HG02973 (cell line): Measurements from ENCODE around the gene SERGEF.

Experiments
- ATAC-seq: cut with Tn5 transposase; IDR thresholded peaks from one replicate; pipeline ENCODE4 v1.9.1; 2021; ENCODE audit warnings: moderate library complexity; ENCODE audit not compliant: unreplicated experiment

SERGEF gene

DNA sequence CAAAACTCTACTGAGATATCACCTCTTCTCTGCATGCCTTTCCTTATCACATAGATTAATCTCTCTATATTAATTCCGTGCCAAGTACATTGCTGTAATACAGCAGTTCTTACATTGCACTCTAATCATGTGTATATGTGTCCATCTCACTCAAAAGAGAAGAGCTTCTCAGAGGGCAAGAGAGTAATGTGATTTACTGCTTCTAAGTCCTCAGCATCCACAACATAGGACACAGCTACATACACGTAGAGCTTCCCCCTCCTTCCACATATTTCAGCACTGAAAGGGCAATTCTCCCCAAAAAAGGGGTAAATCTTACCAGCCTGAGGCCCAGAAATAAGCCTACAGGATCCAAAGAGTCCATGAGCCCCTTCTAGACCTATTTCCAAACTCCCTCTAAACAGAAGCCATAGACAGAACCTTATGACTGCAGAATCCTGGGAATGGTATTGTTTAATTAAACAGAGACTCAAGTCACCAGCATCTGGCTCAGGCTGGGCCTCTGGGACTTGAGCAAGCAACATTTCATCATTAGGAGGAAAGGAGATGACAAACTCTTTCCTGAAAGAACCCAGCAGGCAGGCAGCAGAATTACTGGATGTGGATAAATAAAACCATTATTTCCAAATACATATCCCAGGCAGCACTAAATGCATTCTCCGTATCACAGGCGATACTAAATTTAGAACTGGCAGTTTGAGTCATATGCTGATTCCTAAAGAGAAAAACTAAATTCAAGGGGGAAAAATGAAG lies 191.0 kb downstream of the SERGEF start:
- no peak for ATAC-seq

DNA sequence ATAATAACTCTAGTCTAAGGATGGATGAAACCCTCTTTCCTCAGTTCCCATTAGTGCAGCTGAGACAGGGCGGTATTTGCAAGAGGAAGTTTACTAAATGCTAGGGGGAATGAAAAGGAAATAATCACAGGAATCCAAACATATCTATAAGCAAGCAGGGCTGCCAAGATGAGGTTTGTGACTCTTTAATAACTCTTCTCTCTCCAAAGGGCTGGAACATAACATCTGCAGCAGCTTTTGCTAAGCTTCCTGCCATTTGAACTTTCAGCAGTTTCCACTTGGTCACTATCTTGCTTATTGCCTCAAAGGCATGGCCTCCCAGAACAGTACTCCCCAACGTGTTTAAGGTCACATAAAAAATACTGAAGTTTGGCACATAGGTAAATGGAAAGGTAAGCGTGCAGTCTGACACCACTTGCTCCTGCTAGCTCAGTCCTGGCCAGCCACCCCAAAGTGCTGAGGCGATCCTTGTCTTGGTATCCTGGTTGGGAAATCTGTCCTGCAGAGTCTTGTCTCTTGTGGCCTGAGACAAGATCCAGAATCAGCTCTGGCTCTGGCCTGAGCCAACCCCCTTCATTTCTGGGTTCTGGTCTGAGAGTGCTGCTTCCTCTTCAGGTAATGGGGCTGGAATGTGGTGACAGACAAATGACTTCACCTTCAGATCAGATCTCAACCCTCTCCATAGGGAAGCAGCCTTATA lies 196.5 kb downstream of the SERGEF start:
- ATAC-seq = no peak

DNA sequence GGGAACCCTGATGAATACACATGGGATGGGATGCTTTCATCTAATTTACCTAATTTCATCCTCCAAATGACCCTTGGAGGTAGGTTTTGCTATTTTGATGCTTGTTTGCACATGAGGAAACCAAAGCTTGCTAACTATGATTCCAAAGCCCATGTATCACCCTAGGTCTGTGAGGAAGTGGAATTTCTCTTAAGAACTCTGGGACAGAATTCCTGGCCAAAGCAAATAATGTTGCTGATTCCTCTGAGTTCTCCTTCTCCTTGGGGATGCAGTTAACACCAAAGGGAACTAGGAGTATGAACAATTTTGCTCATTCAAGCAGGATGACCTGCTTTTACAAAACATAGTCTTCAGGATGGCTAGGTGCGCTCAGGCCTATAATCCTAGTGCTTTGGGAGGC lies 198.3 kb downstream of the SERGEF start:
- no peak for ATAC-seq

DNA sequence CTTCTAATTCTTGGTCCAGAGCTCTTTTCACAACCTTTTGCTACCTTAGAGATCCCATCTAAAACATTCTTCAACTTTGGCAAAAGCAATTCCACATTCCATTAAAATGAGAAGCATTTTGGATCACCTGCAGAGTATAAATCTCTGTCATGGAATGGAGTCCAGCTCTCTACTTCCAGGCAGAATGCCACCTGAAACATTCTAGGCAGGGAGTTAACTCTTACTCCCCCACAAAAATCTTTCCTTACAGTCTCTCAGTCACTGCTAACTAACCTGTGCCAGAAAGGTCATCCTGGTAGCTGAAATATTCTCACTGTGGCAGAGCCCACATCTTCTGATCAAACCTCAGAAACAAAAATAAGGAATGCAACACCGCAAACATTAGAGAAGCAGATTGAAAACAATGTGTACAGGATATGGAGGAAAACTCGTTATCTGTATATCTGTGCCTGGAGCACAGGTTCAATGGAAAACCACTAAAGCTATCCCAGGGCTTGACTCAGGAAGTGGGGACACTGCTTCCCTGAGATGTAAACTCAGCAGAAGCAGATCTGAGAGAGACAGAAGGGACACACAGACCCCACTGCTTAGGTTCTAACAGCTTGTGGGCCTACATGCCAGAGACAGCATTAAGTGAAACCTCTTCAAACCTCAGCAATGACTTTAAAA lies 199.3 kb downstream of the SERGEF start:
- no peak for ATAC-seq

DNA sequence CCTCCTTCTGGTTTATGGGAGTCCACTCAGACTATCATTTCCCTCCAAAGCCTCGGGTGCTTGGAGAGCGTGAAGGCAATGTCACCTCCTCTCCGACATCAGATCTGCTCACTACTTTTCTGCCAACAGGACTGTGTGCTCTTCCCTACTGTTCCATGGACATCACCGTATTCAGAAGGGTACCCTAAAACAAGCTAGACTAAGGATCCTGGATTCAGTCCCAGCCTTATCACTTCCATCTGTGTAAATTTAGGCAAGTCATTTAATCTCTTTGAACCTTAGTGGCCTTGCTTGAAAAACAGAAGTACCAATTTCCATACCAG lies 200.0 kb downstream of the SERGEF start:
- ATAC-seq = no peak

DNA sequence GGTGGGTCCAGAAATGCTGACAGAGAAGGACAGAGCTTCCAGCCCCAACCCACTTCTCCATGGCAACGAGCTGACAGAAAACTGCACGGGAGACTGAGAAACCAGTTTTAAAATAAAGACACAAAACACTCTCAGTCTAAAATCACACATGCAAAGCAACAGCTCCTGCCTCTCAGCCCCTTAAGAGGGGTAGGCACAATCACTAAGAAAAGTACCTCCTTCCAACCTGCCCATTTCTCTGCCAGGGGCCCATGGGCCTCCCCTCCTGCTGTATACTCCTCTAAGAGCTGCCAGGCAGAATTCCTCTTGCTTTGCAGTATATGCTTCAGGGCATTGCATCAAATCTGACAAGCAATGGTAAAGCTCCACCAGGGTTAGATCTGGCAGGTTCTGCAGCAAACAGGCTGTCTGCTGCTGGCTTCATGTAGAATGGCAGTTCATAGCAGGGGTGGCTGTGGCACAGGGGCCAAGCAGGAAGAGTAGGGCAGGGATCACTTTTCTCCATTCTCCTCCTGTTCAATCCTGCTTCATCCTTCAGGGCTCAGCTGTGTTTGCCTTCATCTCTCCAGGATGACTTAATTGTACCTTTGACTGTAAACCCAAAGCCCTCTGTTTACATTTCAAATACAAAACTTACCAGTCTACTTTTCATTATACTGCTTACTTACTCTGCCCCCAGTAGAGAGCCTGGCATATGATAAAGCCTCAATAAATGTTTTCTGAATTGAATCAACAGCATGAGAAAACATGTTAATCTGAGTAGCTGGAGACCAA lies 200.6 kb downstream of the SERGEF start:
- no peak for ATAC-seq

DNA sequence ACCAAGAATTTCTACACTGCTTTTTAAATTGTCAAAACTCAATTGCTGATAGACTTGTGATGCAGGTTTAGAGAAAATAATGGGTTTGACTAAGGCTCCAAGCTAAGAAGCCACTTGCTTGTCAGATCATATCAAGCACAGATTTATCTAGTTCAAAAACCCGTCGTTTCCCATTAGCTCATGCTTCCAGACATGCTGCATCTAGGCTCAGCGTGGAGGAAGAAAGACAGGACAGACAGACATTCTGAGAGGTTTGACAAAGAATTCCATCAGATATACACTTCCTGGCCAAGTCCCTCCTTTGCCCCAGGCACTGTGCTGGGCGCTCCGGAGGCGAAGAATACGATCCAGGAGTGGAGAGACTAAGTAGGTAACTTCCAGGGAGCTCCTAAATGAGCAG lies 201.5 kb downstream of the SERGEF start:
- ATAC-seq = no peak

DNA sequence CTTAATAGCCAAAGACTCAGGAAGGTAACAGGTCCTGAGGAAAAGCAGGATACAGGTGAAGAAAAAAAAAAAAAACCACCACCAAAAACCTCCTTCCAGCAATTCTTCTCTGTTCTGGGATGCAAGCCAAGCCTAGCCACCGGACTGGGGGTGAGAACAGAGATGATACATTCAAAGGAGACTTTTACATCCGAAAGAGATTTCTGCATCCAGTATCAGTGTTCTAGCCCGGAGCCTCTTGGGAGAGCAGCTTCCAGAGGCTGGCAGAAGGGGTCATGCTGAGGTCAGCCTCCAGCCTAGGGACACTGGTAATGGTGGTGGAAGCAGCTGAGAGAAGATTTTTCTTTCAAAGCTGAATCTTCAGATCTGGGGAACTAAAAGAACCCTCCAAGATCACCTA lies 202.1 kb downstream of the SERGEF start:
- no peak for ATAC-seq

DNA sequence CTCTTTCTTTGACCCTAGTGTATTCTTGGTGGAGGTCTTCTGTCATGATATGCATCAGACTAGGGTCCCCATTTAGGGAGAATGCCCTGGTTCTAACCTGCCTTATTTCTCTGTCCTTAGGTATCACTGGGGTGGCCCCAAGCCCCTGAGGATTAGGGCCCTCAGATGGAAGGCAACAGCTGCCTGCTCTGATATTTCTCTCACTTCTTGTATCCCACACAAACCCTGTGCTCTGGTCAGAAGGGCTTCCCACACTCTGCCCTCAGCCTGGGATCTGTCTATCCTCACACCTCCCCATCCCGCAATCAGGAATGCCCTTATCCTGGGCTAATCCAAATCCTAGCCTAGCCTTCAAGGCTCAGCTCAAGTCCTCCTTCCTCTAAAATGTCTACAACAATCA lies 202.8 kb downstream of the SERGEF start:
- ATAC-seq = no peak

DNA sequence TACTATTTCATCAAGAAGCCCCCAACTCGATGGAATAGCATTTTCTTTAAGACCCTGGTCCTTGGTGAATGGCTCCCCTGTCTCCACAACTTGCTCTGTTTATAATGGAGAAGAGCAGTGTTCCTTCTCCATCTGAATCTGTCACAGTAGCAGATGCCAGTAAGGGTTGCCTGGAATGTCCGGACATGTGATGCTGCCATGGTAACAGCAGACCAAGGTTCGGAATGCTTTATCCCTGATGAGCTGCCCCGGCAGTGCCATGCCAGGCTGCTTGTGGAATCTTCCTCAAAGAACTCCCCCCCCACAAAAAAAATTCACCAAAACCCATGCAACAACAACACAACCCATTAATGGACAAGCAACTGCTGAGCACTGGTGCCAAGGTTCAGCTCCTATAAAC lies 205.8 kb downstream of the SERGEF start:
- ATAC-seq = no peak

DNA sequence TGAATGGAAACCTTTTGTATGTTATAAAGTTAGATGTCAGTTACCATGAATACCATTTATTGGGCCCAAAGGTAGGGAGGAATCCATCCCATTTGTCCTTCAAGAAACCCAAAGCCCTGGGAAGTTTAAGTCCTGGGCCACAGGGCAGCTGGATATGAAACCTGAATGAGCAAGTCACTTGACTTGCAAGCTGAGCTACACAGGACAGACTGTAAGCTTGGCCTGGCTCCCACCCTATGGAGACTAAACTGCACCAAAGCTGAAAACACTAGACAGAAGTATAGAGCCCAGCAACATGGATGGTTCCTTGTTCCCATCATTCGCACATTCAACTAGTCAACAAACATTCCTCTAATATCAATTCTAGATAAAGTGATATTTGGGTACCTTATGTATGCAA lies 207.0 kb downstream of the SERGEF start:
- no peak for ATAC-seq

DNA sequence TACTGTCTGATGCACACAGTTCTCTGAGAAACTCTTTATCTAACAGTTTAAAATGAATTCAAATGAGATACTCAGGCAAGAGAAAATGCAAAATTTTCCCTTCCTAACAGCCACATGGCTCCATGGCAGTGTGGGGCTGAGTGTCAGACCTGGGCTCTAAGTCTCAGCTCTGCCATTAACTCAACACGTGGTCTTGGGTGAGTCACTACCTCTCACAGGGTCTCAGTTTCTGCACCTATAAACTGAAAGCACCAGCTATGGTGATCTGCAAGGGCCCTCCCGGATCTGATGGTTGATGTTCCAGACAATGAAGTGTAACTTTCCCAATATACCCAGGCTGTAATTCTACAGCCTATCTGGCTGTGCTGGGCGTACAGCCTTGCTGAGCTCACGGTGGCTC lies 207.8 kb downstream of the SERGEF start:
- ATAC-seq = no peak

DNA sequence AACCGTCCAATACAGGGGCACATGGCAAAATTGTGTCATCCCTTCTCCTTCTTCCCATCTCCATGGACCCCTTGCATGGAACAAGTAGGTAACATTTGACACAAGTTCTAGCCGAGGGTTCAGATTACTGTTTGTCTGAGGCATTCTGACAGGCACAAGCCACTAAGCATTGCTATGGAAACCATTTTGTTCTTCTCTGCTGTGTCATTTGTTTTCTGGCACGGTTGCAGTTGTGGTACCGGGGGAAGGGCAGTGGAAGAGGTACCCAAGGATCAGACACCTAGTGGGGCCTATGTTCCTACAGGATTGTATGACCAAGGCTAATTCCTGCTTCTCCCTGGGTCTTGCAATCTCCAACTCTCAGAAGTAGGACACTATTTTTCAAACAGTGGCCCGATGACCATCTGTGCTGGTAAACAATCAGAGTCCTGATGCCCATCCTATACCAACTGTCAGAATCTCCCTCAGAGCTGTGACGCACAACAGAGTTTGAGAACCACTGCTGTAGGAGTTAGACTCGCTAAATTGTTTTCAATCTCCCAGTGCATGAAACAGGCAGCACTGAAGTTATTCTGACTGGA lies 209.0 kb downstream of the SERGEF start:
- ATAC-seq = no peak

DNA sequence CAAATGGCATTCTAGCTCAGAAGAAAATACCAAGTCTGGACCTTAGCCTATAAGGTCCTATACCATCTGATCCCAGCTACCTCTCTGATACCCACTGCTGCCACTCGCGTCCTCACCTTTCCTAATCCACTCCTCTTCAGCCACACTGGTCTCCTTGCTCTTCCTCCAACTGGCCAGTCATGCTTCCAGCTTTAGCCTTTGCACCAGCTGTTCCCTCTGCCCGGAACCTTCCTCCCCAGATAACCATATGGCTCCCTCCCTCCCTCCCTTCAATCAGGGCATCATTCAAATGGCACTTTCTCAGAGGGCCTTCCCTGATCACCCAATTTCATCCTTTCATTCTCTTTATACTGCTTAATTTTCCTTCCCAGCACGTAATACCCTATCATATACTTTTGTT lies 210.4 kb downstream of the SERGEF start:
- no peak for ATAC-seq

DNA sequence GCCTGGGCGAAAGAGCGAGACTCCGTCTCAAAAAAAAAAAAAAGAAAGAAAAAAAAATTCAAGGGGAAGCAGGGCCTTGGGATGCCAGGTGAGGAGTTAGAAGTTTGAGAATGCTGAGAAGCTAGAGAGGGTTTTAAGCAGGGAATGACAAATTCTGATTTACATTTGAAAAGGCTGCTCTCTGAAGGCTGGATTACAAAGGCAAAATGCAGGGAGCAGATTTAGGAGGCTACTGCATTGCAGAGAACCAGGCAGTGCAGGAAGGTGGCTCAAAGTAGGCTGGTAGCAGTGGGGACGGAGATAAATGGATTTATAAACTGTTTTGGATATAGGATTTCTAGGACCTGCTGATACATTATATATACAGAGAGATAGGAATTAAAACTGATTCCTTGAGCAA lies 211.7 kb downstream of the SERGEF start:
- ATAC-seq = no peak

DNA sequence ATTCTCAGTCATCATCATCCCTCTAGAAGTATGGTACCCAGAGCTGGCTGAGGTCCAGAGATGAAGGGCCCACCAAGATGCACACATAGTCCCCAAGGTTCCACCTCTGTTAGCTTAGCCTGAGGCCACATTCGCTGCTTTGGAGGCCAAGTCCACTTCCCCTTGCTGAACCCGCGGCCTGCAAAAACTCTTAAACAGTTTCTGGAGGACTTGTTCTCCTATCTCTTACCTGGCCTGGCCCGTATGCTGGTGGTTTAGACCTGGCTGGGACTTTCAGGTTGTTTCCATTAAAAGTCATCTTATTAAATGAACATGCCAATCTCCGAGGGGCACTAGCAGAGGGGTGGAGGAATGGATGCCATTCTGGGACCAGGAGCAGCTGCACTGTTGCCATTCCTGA lies 213.7 kb downstream of the SERGEF start:
- ATAC-seq = no peak

DNA sequence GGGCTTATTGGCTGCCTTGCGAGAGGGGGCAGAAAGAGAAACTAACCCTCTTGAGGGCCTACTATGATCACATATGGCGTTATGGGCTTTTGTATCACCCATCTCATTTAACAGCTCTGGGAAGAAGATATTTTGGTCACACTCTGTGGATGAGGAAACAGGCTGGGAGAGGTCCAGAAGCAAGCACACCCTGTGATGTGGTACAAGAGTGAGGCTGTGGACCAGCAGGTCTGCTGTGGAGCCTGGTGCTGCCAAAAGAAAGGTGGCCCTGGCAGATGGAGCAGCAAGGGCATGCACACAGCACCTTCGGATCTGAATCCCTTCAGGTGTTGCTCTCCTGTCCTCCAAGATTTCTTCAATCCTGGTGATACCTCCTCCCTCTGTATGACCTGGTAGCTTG lies 214.1 kb downstream of the SERGEF start:
- no peak for ATAC-seq

DNA sequence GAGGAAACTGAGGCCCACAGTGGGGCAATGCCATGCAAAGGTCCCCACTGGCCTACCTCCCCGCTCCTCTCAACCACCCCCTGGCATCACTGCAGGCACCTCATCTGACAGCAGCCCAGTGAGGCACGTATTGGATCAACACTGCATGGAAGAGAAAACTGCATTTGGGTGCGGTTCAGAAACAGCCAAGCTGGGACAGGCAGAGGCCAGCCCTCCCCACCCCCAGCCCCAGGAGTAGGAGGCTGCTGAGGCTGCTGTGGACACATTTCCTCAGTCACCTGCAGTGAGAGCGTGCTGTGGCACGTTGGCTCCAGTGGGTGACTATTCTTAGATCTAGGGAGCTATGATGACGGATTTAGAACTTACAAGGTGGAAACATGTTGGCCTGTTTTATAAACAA lies 214.6 kb downstream of the SERGEF start:
- no peak for ATAC-seq

DNA sequence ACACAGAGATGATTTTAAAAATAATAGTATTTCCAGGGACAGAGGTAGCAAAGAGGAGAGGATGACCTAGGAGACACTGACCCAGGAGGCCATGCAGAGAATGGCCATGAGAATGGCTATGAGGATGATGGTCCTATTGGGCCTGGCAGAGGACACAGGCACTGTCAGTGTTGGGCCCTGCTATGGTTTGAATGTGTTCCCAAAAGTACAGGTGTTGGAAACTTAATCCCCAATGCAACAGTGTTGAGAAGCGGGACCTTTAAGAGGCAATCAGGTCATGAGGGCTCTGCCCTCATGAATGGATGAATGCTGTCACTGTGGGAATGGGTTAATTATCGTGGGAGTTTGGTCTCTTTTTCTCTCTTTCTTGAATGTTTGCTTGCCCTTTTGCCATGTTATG lies 216.7 kb downstream of the SERGEF start:
- no peak for ATAC-seq

DNA sequence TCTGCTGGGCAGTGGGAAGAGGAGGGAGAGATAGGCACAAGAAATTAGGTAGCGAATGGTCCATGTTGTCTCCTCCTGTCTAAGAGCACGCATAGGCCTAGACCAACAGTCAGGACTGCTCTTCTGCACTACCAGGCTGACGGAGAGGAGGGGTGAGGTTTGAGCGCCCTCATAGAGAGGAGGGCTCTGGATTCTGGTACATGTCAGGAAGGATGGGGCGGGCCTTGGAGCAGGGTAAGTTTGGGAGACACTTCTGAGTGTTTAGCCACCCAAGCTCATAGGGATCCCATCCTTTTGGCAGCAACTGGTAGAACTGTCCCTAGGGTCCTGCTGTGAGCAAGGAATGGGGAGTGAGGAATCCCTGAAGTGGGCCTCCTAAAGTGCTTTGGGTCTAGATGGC lies 217.9 kb downstream of the SERGEF start:
- ATAC-seq = no peak

DNA sequence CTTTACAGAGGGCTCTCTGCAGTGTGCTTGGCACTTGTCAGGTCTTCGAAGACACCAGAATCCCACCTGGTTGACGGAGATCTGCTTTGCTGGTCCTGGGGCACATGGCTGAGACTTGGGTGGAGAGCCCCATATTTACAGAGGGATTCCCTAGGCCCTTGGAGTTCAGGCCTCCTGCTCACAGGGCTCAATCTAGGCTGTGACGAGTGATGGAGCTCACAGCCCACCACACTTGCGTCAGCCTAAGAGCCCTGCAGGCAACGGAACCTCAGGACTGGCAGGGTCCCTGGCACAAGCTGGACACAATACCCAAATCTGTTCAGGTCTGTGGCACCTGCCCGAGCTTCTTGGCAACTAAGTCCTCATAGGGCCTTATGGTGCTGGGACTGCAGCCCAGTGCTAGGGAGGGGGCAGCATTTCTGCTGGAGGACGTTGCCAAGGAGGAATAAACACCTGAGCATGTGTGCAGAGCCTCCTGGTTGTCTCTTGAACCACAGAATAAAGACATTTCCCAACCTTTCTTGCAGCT lies 219.1 kb downstream of the SERGEF start:
- no peak for ATAC-seq
